ENCODE measurements around the gene SDC3.

The SDC3 gene

DNA sequence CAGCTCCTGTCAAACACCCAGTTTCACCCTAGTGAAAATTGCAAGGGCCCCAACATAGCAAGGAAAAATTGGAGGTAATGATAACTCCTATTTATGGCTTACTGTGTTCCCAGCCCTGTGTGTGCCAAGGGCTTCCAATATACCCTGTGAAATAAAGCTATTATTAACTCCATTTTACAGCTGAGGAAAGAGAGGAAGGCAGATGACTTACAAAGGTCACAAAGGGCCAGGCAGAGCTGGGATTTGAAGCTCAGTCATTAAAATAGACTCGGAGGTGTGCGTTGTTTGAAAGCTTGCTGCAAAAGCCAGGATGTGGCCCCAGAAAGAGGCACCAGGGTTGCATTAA, 20.2 kb upstream of the SDC3 start:
- DNase-seq (ENCODE audit: low read depth in 2 of 2): no peak

DNA sequence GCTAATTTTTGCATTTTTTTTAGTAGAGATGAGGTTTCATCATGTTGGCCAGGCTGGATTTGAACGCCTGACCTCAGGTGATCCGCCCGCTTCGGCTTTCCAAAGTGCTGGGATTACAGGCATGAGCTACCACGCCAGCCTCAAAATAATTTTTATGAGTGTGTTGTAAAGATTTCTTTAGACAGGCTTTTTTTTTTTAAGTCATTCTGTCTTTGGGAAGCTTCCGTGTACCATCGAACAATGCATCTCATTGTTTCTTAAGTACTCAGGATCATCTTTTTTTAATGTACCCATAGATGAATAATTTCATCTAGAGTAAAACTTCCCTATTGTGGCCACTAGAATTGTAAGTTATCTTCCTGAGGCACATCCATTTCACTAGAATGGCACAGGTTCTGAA, 19.6 kb upstream of the SDC3 start:
- DNase-seq (ENCODE audit: low read depth in 2 of 2): no peak

DNA sequence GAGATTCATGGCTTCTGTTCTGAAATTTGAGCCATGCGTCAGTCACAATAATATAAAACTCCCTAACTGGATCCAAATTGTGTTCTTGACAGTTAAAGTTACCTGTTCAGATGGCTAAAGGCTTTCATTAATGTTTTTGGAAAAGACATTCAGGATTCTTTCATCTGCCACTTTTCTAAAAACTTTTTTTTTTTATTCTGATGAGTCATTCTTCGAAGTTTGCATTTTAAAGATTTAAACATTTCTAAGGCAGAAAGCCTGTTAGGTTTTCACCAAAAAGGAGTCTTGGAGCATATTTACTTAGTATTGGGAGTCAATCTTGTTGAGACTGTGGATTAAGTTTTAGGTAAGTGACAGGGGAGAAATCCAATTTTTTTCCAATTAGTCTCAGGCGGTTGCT, 18.9 kb upstream of the SDC3 start:
- DNase-seq (ENCODE audit: low read depth in 2 of 2): no peak

- DNase-seq (ENCODE audit: low read depth in 2 of 2): no peak
Observed at GRCh38 chr1:30923597-30923996, 15.0 kb upstream of the SDC3 start.

GRCh38 chr1:30920827-30921226, 12.3 kb upstream of the SDC3 start:
- DNase-seq (ENCODE audit: low read depth in 2 of 2): no peak

GRCh38 chr1:30919025-30919881, 10.7 kb upstream of the SDC3 start:
- DNase-seq (ENCODE audit: low read depth in 2 of 2): no peak

DNA sequence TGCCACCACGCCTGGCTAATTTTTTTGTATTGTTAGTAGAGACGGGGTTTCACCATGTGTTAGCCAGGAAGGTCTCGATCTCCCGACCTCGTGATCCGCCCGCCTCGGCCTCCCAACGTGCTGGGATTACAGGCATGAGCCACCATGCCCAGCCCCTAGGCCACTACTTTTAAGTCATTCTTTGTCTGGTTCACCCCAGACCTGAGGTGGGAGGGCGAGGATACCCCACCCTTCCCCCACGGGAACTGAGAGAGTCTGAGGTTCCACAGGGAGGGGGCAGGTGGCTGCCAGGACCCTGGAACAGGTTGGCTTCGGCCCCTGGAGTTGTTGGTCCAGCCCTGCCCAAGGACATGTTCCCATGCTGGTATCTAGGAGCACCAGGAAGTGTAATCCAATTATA, 7.7 kb upstream of the SDC3 start:
- DNase-seq (ENCODE audit: low read depth in 2 of 2): no peak

DNA sequence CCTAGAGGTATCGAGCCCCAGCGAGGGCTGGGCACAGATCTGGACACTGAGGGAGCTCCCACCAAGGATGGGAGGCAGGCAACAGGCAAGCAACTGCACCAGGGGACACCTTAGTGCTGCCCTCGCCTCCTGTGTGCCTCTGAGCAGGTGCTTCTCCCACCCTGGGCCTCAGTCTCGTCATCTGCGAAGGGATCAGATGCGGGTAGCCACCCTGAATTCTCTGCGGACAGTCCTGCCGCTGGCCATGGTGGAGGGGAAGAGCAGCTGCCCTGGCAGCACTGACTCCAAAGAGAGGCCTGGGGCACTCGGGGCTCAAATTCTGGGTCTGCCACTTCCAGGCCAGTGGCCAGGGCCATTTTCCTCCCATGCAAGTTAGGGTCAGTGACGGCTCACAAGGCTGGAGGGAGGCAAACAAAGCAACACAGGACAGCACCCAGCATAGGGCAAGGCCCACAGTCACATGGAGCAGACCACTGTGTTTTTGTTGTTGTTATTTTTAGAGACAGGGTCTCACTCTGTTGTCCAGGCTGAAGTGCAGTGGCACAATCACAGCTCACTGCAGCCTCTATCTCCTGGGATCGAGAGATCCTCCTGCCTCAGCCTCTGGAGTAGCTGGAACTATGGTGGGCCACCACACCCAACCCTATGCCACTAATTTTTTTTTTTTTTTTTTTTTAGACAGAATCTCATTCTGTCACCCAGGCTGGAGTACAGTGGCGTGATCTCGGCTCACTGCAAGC, 7.1 kb upstream of the SDC3 start:
- DNase-seq (ENCODE audit: low read depth in 2 of 2): no peak

DNA sequence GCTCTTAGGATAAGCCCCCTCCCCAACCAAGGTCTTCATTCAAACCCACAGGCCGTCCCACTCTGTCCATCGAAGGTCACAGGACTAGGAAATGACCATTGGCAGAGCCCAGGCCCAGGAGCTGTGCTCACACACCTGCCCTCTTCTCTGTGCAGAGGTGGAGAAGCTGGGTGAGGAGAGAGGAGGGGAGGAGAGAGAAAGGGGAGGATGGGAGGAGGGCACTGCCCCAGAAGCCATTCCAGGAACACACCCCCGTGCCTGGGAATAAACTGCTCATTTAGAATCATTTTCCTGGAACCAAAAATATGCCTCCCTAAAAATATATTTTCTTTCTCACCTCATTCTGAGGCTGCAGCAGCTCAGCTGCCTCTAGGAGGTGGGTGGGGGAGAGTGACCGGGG, 6.4 kb upstream of the SDC3 start:
- no peak for DNase-seq (ENCODE audit: low read depth in 2 of 2)

GRCh38 chr1:30914587-30914922, 6.0 kb upstream of the SDC3 start:
- DNase-seq (ENCODE audit: low read depth in 2 of 2): no peak

GRCh38 chr1:30912913-30913652, 4.5 kb upstream of the SDC3 start:
- DNase-seq (ENCODE audit: low read depth in 2 of 2): no peak

DNA sequence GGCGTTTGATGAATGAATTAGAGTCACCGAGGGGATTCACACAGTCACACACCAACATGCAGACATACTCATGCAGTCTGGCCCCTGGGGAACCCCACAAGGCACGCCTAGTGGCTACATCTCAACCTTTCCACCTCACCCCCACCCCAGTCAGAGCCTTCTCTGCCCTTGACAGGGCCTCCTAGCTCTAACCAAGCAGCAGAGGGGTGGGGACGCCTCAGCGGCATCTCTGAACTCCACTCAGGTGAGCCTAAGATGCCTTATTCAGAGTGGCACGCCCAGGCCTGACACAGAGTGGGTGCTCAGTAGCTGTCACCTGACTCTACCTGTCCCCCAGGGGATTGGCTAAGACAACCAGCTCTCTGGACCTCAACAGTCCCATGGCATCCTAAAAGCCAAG, 3.7 kb upstream of the SDC3 start:
- DNase-seq (ENCODE audit: low read depth in 2 of 2): no peak

DNA sequence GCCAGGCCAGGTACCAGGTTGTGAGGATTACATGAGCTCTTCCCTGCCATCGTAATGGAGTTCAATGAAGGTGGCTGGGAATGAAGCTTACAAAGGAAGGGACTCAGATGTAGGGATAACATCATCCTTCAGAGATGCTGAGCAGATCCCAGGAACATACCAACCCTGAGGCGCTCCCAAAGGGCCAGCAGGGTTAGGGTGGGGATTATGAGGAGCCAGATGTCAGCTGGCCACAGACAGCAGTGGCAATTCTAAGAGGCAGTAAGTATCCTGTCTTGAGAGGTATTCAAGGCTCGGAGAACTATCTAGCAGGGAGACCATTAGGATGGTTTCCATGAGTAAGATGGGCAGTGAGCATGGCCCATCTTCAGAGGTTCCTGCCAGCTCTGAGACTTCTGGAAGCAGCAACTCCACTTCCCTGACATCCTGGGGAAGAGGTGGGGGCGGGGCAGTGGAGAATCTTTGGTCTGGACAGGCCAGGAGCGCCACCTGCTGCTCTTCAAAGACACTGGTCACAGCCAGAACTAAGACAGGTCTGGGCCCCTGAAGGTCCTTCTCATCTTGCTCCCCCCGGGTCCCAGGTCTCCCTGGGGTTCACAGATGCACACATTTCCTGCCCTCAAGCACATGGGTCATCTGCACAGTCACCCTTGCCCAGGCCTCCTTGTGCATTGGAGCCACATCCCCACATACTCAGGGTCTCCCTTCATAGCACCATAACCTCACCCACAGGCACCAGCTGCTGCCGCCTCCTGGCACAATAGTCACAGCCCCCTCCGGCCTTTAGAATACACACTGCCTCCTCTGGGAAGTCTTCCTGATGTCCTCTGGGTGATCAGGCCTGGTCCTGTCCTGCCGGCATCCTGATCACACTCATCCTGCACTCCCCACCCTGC, 2.7 kb upstream of the SDC3 start:
- DNase-seq (ENCODE audit: low read depth in 2 of 2): no peak

DNA sequence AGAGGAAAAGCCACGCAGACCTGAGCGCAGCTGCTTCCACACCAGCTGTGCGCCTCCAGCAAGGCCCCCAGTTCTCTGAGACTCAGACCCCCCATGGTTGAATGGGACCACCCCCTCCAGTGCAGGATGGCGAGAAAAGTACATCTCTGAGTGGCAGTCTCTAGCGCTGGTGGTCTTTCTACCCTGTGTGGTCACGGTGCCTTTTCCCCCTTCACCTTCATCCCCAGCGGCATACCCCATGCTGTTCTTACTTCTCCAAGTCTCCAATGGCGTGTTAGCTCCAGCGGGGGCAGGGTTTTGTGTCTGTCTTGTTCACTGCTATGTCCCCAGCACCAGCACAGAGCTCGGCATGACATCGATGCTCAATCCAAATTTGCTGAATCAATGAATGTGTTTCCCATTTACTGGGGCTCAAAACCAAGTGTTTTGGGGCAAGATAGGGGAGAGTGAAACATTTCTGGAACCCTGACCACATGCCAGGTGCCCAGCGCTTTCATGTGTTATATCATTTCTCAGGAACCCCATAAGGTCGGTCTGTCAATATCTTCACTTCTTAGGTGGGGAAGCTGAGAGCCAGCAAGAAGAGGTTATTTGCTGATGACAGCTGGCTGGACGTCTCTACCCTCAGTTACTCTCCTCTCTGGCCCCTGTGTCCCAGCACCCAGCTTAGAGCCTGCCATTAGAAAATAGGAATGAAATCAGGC, 959 bp upstream of the SDC3 start:
- DNase-seq (ENCODE audit: low read depth in 2 of 2): no peak

GRCh38 chr1:30908316-30908695, 252 bp downstream of the SDC3 start:
- DNase-seq (ENCODE audit: low read depth in 2 of 2): no peak

DNA sequence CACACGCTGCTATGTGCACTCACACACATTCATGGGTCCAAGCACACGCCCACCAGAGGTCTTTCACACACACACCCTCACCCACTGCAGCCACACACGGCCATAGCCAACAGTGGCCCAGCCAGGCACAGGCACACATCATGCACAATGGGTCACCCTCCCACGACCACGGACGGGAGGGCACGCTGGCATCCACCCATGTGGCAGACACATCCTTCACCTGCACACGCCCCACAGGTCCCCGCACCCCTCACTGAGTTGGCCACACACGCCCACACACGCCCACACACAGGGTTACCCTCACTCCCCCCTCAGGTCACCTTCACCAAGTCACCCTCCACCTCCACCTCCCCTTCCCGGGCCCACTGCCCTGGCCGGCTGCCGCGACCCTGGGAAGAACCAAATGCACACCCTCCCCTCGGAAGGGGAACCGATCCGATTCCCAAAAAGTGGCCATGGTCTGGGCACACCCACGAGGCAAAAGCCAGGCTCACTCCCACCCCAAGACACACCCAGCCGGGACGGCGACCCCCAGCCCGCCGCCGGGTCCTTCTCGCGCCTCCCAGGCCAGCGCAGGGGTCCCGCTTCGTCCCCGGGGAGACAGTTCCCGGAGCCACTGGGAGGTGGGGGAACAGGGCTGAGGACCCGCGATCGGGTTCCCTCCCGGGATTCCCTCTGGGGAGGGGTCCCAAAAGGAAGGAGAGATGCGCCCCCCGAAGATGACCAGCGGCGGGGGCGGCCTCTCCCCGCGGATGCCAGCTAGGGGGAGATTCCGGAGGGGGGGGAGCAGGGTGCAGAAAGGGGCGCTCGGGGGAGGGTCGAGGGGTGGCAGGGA, 860 bp downstream of the SDC3 start:
- no peak for DNase-seq (ENCODE audit: low read depth in 2 of 2)

- no peak for DNase-seq (ENCODE audit: low read depth in 2 of 2)
Observed at GRCh38 chr1:30906631-30907441, 1.7 kb downstream of the SDC3 start.

GRCh38 chr1:30905916-30906620, 2.5 kb downstream of the SDC3 start:
- DNase-seq (ENCODE audit: low read depth in 2 of 2): no peak

DNA sequence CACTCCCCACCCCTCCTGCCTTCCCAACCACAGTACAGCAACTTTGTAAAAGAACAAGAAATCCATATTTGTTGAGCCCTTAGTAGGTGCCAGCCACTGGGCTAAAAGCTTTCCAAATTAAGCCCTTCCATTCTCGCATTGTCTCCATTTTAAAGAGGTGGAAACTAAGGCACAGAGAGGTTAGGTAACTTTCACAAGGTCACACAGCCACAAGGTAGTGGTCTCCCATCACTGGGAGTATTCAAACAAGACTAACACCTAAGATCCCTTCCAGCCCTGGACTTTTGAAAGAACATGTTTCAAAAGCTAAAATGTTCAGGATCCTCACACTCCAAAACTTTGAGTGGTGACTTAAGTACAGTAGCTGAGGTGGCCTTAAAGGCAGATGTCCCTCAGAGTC, 3.2 kb downstream of the SDC3 start:
- no peak for DNase-seq (ENCODE audit: low read depth in 2 of 2)
